DND-41 (cell line): ENCODE data around the gene MAN2A2.

Source experiments
- ATAC-seq: fragments of 200-7000 bp; cut with Tn5 transposase; 3 replicates; pipeline ENCODE4 v1.9.1; 2021; ENCODE audit warnings: low read depth; ENCODE audit not compliant: insufficient read depth
- DNase-seq: peaks from one replicate; pipeline ENCODE4 v3.0.0-alpha.2; 2020
- H2AFZ ChIP-seq: 2 replicates; pipeline ENCODE4 v1.6.0; 2012; ENCODE audit warnings: low read depth, low read length
- H3K27ac ChIP-seq: 2 replicates; pipeline ENCODE4 v1.5.1; 2012; ENCODE audit warnings: low read length, inconsistent platforms
- H3K27me3 ChIP-seq: fragments of 200-600 bp; sonication (generic); 2 replicates; pipeline ENCODE4 v1.6.0; 2012; ENCODE audit warnings: low read length, mild to moderate bottlenecking, inconsistent platforms; ENCODE audit not compliant: insufficient read depth, poor library complexity
- H3K36me3 ChIP-seq: 2 replicates; pipeline ENCODE4 v1.5.1; 2012; ENCODE audit warnings: low read length, inconsistent platforms; ENCODE audit not compliant: insufficient read depth
- H3K4me1 ChIP-seq: 2 replicates; pipeline ENCODE4 v1.5.1; 2012; ENCODE audit warnings: mild to moderate bottlenecking, low read length; ENCODE audit not compliant: insufficient read depth
- H3K4me2 ChIP-seq: 2 replicates; pipeline ENCODE4 v1.6.0; 2012; ENCODE audit warnings: mild to moderate bottlenecking, moderate library complexity, low read length, inconsistent platforms; ENCODE audit not compliant: insufficient read depth
- H3K4me3 ChIP-seq, 2 experiments: fragments of 200-600 bp in 1 of 2; shearing (Covaris generic) in 1 of 2; 2 replicates each; pipeline ENCODE4 v1.5.1; 2012 to 2016; ENCODE audit warnings: inconsistent platforms in 2 of 2, low read length in 2 of 2, mild to moderate bottlenecking in 2 of 2, low read depth in 1 of 2, moderate library complexity in 1 of 2
- H3K79me2 ChIP-seq: 2 replicates; pipeline ENCODE4 v1.6.0; 2012; ENCODE audit warnings: low read length, inconsistent platforms; ENCODE audit not compliant: insufficient read depth
- H3K9ac ChIP-seq: 2 replicates; pipeline ENCODE4 v1.6.0; 2012; ENCODE audit warnings: low read depth, mild to moderate bottlenecking, inconsistent platforms, low read length, moderate library complexity
- H3K9me3 ChIP-seq: 2 replicates; pipeline ENCODE4 v1.5.1; 2012; ENCODE audit warnings: low read length, moderate library complexity, mild to moderate bottlenecking, inconsistent platforms; ENCODE audit not compliant: insufficient read depth, severe bottlenecking
- H4K20me1 ChIP-seq: 2 replicates; pipeline ENCODE4 v1.6.0; 2012; ENCODE audit warnings: low read length; ENCODE audit not compliant: insufficient read depth
- EZH2 ChIP-seq: IDR thresholded peaks from 3 replicates; pipeline ENCODE4 v1.6.1; 2012; ENCODE audit warnings: borderline replicate concordance, low read depth, mild to moderate bottlenecking, moderate library complexity, low read length, inconsistent platforms; ENCODE audit not compliant: severe bottlenecking
- TF ChIP-seq, protein P1 (sequence below): IDR thresholded peaks from 2 replicates; pipeline ENCODE4 v1.5.1; 2012; ENCODE audit warnings: borderline replicate concordance, low read length, moderate library complexity, mild to moderate bottlenecking; ENCODE audit not compliant: poor library complexity, severe bottlenecking; ENCODE audit errors: extremely low read depth

MAN2A2 gene

DNA sequence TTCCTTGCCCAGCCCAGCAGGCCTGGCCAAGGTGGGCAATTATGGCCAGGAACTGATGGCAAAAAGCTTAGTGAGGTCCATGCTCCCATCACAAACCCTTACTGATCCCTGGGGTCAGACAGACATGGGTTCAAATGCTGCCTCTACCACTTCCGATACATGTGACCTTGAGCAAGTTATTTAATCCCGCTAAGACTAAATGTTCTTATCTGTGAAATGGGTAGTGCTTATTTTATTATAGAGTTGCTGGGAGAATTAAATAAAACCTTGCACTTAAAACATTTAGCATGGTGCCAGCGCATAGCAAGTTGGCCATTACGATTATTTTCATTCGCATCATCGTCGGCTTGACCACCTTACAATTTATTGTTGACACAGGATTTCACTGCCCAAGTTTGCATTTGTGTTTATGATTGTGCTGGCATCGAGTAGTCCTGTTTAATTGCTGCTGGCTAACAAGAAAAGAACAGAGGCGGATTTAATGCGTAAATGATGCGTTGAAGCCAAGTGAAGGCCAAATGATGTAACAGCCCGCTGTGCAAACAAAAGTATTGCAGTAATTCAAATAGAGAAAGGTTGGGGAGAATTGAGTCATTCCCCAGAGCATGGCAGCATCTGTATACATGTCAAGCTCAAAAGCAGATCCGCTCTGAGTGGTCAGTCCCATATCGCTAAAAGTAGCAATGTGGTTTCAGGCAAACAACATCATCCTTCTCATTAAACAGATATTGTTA, 42.0 kb upstream of the MAN2A2 start:
- TF ChIP-seq, protein P1, sequence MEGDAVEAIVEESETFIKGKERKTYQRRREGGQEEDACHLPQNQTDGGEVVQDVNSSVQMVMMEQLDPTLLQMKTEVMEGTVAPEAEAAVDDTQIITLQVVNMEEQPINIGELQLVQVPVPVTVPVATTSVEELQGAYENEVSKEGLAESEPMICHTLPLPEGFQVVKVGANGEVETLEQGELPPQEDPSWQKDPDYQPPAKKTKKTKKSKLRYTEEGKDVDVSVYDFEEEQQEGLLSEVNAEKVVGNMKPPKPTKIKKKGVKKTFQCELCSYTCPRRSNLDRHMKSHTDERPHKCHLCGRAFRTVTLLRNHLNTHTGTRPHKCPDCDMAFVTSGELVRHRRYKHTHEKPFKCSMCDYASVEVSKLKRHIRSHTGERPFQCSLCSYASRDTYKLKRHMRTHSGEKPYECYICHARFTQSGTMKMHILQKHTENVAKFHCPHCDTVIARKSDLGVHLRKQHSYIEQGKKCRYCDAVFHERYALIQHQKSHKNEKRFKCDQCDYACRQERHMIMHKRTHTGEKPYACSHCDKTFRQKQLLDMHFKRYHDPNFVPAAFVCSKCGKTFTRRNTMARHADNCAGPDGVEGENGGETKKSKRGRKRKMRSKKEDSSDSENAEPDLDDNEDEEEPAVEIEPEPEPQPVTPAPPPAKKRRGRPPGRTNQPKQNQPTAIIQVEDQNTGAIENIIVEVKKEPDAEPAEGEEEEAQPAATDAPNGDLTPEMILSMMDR: no peak
- TF ChIP-seq EZH2: no peak
- Histone ChIP-seq H4K20me1 (no peaks in the 10 kb centered on the region), H3K4me1 (peaks cover 4% of the 10 kb centered on the region; the same call in 1 of the 2 replicates), H3K4me2 (no peak overlapping the region), H3K4me3 (no peak overlapping the region), H3K9me3 (no peaks in the 10 kb centered on the region), H3K27ac (no peak overlapping the region), H3K79me2 (no peaks in the 10 kb centered on the region), H3K36me3 (no peaks in the 10 kb centered on the region), H2AFZ (no peak overlapping the region), H3K9ac (no peak overlapping the region), H3K27me3 (no peaks in the 10 kb centered on the region)
- ATAC-seq: no peak
- no peak for DNase-seq

DNA sequence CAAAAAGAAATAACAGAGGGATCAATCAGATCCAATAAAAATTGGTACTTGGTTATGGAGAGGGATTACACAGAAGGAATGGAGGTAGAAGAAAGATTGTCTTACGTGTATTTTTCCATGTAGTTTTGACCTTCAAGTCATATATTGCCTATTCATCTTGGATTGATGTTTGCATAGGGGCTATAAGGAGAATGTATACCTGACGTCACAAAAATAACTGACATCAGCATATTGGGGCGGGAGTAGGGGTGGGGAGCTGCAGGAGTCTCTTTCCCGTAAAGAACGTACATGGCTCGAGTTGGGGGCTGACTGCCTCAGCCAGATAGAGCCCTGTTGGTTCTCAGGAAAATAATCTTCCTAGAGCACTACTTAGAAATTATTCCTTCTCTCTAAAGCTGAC, 40.6 kb upstream of the MAN2A2 start:
- DNase-seq: no peak
- Histone ChIP-seq H3K9me3 (no peaks in the 10 kb centered on the region), H3K36me3 (no peaks in the 10 kb centered on the region), H3K4me3 (no peak overlapping the region), H3K9ac (no peak overlapping the region), H4K20me1 (no peaks in the 10 kb centered on the region), H3K4me1 (no peaks in the 10 kb centered on the region), H3K27ac (no peak overlapping the region), H2AFZ (no peak overlapping the region), H3K27me3 (no peaks in the 10 kb centered on the region), H3K79me2 (no peaks in the 10 kb centered on the region), H3K4me2 (no peak overlapping the region)
- ATAC-seq: no peak
- no peak for TF ChIP-seq EZH2
- TF ChIP-seq, protein P1: no peak

DNA sequence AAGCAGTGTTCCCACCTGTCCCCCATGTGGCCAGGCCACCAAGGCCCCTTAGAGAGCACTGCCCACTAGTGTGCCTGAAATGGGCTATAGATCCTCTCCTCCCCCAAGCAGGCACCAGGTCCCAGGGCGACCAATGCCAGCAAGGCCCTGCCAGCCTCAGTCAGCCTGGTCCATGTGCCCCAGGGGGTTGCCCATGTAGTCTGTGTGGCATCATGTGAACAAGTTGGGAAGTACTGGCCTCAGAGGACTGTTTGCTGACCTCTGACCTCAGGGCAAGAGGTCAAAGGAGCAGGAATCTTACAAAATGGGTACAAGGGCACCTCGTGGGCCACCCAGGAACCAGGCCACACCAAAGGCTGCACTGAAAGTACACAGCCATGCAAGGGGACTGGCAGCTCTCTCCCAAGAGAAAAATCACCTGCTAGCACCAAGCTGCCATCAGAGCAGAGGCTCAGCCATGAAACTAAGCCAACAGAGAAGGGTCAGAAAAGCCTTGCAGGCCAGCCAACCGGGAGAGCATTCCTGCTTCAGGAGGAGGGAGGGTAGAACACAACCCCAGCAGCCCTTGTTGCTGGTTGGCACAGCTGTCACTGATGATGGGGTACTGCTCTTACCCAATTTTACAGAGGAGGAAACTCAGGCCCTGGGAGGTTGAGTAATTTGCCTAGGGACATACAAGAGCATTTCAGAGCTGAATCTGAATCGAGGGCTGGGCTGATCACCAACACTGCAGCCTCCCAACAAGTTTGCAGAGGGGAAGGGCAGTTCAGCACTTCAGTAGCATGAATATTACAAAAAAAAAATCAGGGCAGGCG, 39.9 kb upstream of the MAN2A2 start:
- Histone ChIP-seq H3K79me2 (no peaks in the 10 kb centered on the region), H3K27ac (no peak overlapping the region), H3K36me3 (no peaks in the 10 kb centered on the region), H4K20me1 (no peaks in the 10 kb centered on the region), H3K4me2 (no peak overlapping the region), H3K9ac (no peak overlapping the region), H3K4me1 (no peaks in the 10 kb centered on the region), H3K9me3 (no peaks in the 10 kb centered on the region), H2AFZ (no peak overlapping the region), H3K27me3 (no peaks in the 10 kb centered on the region), H3K4me3 (no peak overlapping the region)
- ATAC-seq (no peak), DNase-seq (no peak)
- TF ChIP-seq EZH2: no peak
- TF ChIP-seq, protein P1: no peak
